SHP77 treated with DMSO at 0.1 percent for 48 hours (cell line): ENCODE data around the gene TRAF4.
"Not testable (repeated sequence)": the region's sequence is repeated elsewhere in the genome, so short reads cannot be mapped to it uniquely, and the experiment has no call there.

Experiments
- DNase-seq: peaks from one replicate; lab custom pipeline; 2025; lab: John Stamatoyannopoulos, UW

TRAF4 gene

DNA sequence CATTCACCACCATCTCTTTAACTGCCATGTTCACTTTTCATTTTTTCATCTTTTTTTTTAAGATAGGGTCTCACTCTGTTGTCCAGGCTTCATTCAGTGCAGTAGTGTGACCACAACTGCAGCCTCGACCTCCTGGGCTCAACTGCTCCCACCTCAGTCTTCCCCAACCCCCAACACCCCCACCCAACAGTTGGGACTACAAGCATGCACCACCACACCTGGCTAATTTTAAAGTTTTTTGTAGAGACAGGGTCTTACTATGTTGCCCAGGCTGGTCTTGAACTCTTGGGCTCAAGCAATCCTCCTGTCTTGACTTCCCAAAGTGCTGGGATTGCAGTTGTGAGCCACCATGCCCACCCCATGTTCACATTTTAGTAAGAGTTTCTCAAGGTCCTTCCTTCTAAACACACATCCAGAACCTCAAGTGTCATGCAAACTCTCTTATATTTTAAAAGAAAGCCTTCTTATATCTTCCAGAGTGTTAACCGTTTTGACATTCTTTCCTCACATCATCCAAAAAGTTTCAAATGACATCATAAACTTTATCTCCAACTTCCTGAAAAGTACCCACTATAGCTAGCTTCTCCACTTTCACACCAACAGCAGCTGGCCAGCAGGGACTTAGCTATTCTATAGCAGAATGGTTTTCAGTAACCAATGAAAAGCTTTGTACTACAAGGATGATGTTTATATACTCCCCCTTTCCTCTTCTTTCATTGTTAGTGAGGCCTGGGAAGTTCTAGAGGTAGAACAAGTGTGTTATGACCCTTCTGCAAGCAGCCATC, 49.3 kb downstream of the TRAF4 start:
- no peak for DNase-seq

DNA sequence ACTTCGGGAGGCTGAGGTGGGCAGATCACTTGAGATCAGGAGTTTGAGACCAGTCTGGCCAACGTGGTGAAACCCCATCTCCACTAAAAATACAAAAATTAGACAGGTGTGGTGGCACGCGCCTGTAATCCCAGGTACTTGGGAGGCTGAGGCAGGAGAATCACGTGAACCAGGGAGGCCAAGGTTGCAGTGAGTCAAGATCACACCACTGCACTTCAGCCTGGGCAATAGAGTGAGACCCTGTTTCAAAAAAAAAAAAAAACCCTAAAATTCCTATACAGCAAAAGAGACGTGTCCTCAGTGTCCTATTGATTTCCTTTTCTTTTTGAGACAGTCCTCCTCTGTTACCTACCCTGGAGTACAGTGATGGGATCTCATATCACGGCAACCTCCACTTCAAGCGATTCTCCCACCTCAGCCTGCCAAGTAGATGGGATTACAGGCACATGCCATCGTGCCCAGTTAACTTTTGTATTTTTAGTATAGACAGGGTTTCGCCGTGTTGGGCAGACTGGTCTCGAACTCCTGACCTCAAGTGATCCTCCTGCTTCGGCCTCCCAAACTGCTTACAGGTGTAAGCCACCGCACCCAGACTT, 51.1 kb downstream of the TRAF4 start:
- DNase-seq: not testable (repeated sequence)

DNA sequence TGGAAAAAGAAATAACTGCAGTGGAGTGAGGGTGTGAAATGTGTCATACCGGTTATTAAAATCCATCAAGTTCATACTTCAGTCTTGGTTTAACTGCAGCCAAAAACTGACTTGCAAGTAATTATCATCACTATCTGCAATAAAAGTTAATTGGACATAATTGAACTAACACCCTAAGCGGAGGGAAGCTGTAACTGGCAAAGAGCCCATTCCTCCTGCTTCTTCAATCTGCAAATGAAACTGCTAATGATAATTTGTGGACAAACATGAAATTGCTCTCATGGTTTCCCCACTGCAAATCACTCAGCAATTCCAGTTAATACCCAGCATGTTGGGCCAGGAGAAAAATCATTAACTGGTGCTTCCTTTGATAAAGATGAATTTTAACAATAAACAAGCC, 52.3 kb downstream of the TRAF4 start:
- DNase-seq: no peak
